Ectodermal cell (in vitro differentiated cells): ENCODE measurements around the gene UPK1B.

ENCODE experiments used
- H3K27ac ChIP-seq: 2 replicates; pipeline ENCODE4 v1.7.0; 2013; ENCODE audit warnings: mild to moderate bottlenecking, low read depth, low read length; ENCODE audit not compliant: insufficient read depth, poor library complexity, severe bottlenecking
- H3K27me3 ChIP-seq: 2 replicates; pipeline ENCODE4 v1.7.0; 2013; ENCODE audit warnings: mild to moderate bottlenecking, low read length; ENCODE audit not compliant: insufficient read depth, control insufficient read depth, poor library complexity, severe bottlenecking
- H3K36me3 ChIP-seq: one replicate; pipeline ENCODE4 v1.7.0; 2013; ENCODE audit warnings: low read length; ENCODE audit not compliant: control insufficient read depth, insufficient read depth
- H3K4me1 ChIP-seq: one replicate; pipeline ENCODE4 v1.7.0; 2013; ENCODE audit warnings: low read length; ENCODE audit not compliant: control insufficient read depth, insufficient read depth
- H3K4me3 ChIP-seq: 2 replicates; pipeline ENCODE4 v1.7.0; 2013; ENCODE audit warnings: low read depth, low read length, control low read depth; ENCODE audit not compliant: insufficient read depth
- H3K9me3 ChIP-seq: 2 replicates; pipeline ENCODE4 v1.7.0; 2013; ENCODE audit warnings: mild to moderate bottlenecking, low read length, moderate library complexity; ENCODE audit not compliant: control insufficient read depth
- WGBS, 2 experiments: methylation state at CpG; one replicate each; pipeline ENCODE4 v1.1.7; 2013; ENCODE audit warnings: missing lambda C conversion rate in 2 of 2; 5-methylcytosine and 5-hydroxymethylcytosine counted together

UPK1B gene

GRCh38 chr3:119245778-119246177, 72.4 kb downstream of the UPK1B start:
- no peaks in the 10 kb centered on the region for H3K4me1 ChIP-seq
- H3K36me3 ChIP-seq, result no peaks in the 10 kb centered on the region
- no peak overlapping the region for H3K27ac ChIP-seq
- H3K9me3 ChIP-seq, result peaks cover 4% of the 10 kb centered on the region
- 96% methylated on average over 2 of the region's 2 CpGs for WGBS, 2 experiments
- no peak overlapping the region for H3K4me3 ChIP-seq
- no peaks in the 10 kb centered on the region for H3K27me3 ChIP-seq
